ENCODE results near the gene BMP4.
"Not testable (repeated sequence)": the region's sequence is repeated elsewhere in the genome, so short reads cannot be mapped to it uniquely, and the experiment has no call there.

Gene BMP4

GRCh38 chr14:53956427-53957201 lies at the start of gene BMP4:
TSS of gene BMP4 (minus strand) at chr14:53956825. CDS start at chr14:53952222, 4,603 bp downstream.
- no peak for FAIRE-seq

- no peak for FAIRE-seq
Observed at GRCh38 chr14:54003064-54003463, 46.4 kb upstream of the BMP4 start.

GRCh38 chr14:54002653-54003052 lies 46.0 kb upstream of the BMP4 start:
- FAIRE-seq, result no peak

- no peak for FAIRE-seq
Observed at GRCh38 chr14:54001189-54001878, 44.7 kb upstream of the BMP4 start.

- FAIRE-seq, result no peak
Observed at GRCh38 chr14:54000341-54000811, 43.8 kb upstream of the BMP4 start.

- FAIRE-seq, result no peak
Observed at GRCh38 chr14:53999061-53999488, 42.5 kb upstream of the BMP4 start.

GRCh38 chr14:53996041-53996440 lies 39.4 kb upstream of the BMP4 start:
- peak; percentile 94 for FAIRE-seq

GRCh38 chr14:53993920-53994607 lies 37.4 kb upstream of the BMP4 start:
- no peak for FAIRE-seq

- FAIRE-seq, result no peak
Observed at GRCh38 chr14:53990978-53991377, 34.4 kb upstream of the BMP4 start.

- not testable (repeated sequence) for FAIRE-seq
Observed at GRCh38 chr14:53986718-53987117, 30.1 kb upstream of the BMP4 start.

GRCh38 chr14:53984958-53985357 lies 28.3 kb upstream of the BMP4 start:
- not testable (repeated sequence) for FAIRE-seq

- no peak for FAIRE-seq
Observed at GRCh38 chr14:53983112-53983511, 26.5 kb upstream of the BMP4 start.

GRCh38 chr14:53982546-53982945 lies 25.9 kb upstream of the BMP4 start:
- FAIRE-seq, result no peak

- FAIRE-seq, result no peak
Observed at GRCh38 chr14:53979747-53980642, 23.4 kb upstream of the BMP4 start.

GRCh38 chr14:53979113-53979681 lies 22.6 kb upstream of the BMP4 start:
- FAIRE-seq, result no peak

- FAIRE-seq, result no peak
Observed at GRCh38 chr14:53978194-53978593, 21.6 kb upstream of the BMP4 start.

- no peak for FAIRE-seq
Observed at GRCh38 chr14:53975444-53975843, 18.8 kb upstream of the BMP4 start.

- FAIRE-seq, result no peak
Observed at GRCh38 chr14:53971521-53971920, 14.9 kb upstream of the BMP4 start.

GRCh38 chr14:53969326-53969725 lies 12.7 kb upstream of the BMP4 start:
- FAIRE-seq, result no peak

GRCh38 chr14:53968726-53969125 lies 12.1 kb upstream of the BMP4 start:
- no peak for FAIRE-seq

- no peak for FAIRE-seq
Observed at GRCh38 chr14:53967606-53968005, 11.0 kb upstream of the BMP4 start.

- FAIRE-seq, result no peak
Observed at GRCh38 chr14:53964249-53964648, 7.6 kb upstream of the BMP4 start.

Data from colon (tissue), 2 donors.